A549 (cell line): ENCODE data around the gene ARMH1.
A peak's percentile ranks its signal among the peaks of the same experiment; 100 is the strongest.

Experiments
- CBX2 ChIP-seq: fragments of 200-600 bp; sonication (generic); IDR thresholded peaks from 2 replicates; pipeline ENCODE4 v1.6.1; 2016; ENCODE audit warnings: low read depth, mild to moderate bottlenecking, borderline replicate concordance
- CEBPB ChIP-seq, 2 experiments: fragments of >200 bp in 1 of 2; sonication (Bioruptor Twin) in 1 of 2; formaldehyde crosslinking in 1 of 2; IDR thresholded peaks; 2 replicates each; pipeline ENCODE4 v1.6.1; 2012 to 2016
- CHD2 ChIP-seq: fragments of 150-350 bp; IDR thresholded peaks from 2 replicates; pipeline ENCODE4 v1.6.1; 2014; ENCODE audit warnings: low read length; ENCODE audit not compliant: partially characterized antibody
- CTCF ChIP-seq: fragments of >200 bp; sonication (Bioruptor Twin); formaldehyde crosslinking; IDR thresholded peaks from 3 replicates; pipeline ENCODE4 v1.5.1; 2016
- EHF ChIP-seq: fragments of 250-450 bp; sonication (Bioruptor Pico); IDR thresholded peaks from 2 replicates; pipeline ENCODE4 v1.5.0; 2020; ENCODE audit warnings: mild to moderate bottlenecking
- JUN ChIP-seq, 2 experiments: fragments of >200 bp; sonication (Bioruptor Twin); formaldehyde crosslinking; IDR thresholded peaks; 2 replicates in 1 of 2; 3 replicates in 1 of 2; pipeline ENCODE4 v1.6.1; 2016 to 2017
- PHF8 ChIP-seq: fragments of 200-600 bp; sonication (generic); IDR thresholded peaks from 2 replicates; pipeline ENCODE4 v1.6.1; 2016; ENCODE audit warnings: low read depth, mild to moderate bottlenecking, antibody characterized with exemption, moderate library complexity, borderline replicate concordance
- POLR2A ChIP-seq: IDR thresholded peaks from 2 replicates; pipeline ENCODE4 v1.6.1; 2012; ENCODE audit warnings: mild to moderate bottlenecking, low read length
- SMC3 ChIP-seq: fragments of >200 bp; sonication (Bioruptor Twin); formaldehyde crosslinking; IDR thresholded peaks from 3 replicates; pipeline ENCODE4 v1.6.1; 2018; ENCODE audit warnings: inconsistent platforms
- TF ChIP-seq, protein P1 (sequence below): fragments of 150-350 bp; IDR thresholded peaks from 2 replicates; pipeline ENCODE4 v1.6.1; 2014; ENCODE audit warnings: low read depth, mild to moderate bottlenecking, low read length

GRCh38 chr1:44707959-44708831 is 33.7 kb downstream of the ARMH1 start:
- TF ChIP-seq CTCF (peak; percentile 49; the same call in 2 of the 3 replicates), CHD2 (no peak), CEBPB (IDR thresholded peaks at IDR 0.05) (no peak), JUN (IDR thresholded peaks at IDR 0.05) (no peak), PHF8 (no peak), EHF (CRISPR knock-in tag) (no peak), POLR2A (no peak), CBX2 (no peak), SMC3 (no peak)
- TF ChIP-seq, protein P1, sequence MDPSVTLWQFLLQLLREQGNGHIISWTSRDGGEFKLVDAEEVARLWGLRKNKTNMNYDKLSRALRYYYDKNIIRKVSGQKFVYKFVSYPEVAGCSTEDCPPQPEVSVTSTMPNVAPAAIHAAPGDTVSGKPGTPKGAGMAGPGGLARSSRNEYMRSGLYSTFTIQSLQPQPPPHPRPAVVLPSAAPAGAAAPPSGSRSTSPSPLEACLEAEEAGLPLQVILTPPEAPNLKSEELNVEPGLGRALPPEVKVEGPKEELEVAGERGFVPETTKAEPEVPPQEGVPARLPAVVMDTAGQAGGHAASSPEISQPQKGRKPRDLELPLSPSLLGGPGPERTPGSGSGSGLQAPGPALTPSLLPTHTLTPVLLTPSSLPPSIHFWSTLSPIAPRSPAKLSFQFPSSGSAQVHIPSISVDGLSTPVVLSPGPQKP: no peak
